H4 (cell line): ENCODE measurements around the gene C15orf39. TPM values are rescaled to one million over a fixed set of nuclear protein-coding genes. Genes with fewer than 3 reads are reported as not detected.

ENCODE experiments used
- DNase-seq: peaks from one replicate; pipeline ENCODE4 v3.0.0-alpha.2; 2015; ENCODE audit warnings: low spot score
- total RNA-seq: library from RNA; depleted of rRNA; stranded (reverse); fragments of >200 nt; shearing (Covaris generic); gene quantifications from 2 replicates; pipeline ENCODE4 v1.2.3, GENCODE V29; 2014

C15orf39 gene
- total RNA-seq, 1 experiment from 2014 or later: 10.8 TPM

DNA sequence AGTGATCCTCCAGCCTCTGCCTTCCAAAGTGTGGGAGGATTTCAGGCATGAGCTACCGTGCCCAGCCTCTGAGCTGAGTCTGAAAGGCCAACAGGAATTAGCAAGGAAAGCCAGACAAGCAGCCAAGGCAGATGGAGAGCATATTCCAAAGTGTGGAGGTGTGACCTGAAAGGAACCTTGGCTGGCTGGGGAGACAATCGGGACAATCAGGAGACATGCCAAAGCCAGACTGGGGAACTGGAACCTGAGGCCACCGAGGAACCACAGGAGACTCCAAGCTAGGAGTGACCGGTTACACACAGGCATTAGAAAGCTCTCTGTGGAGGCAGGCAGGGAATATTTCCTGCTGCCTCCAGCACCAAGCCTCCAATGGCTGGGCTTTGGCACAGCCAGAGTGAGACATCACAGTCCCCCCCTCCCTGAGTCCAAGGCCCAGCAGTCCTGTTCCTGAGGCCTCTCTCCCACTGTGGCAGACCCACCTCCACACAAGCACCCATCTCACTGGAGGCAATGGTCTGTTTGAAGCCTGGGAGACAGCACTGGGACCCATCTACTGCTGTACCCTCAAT is 4.5 kb upstream of the C15orf39 start:
- no peak for DNase-seq

DNA sequence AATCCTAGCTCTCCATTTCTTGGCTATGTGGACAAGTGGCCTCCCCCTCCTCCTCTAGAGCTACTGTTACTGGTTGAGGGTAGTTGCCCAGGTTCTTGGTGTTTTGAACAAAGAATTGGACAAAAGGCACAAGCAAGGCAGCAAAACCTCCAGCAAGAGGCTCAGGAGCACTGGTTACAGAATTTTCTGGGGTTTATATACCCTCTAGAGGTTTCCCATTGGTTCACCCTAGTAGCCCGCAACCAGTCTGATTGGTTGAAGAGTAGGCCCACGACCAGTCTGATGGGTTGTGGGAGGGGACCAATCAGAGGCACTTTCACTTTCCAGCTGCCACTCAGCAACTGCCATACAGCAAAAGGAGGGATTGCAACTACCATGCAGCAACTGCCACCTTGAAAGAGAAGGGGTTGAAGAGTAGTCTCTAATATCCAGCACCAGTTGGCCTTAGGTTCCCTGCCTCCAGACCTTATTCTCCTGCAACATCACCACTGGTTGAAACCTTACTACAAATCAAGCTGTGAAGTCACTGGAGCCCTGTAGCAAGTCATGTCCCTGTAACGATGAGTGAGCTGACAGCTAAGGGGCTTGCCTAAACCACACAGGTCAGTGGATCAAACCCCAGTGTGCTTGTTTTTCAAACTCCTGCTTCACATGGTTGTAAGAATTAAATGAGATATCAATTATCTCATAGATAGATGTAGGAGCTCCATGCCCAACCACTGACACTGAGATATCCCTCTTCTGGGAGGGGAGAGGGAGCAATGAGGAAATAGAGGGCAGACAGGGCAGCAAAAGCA is 2.9 kb upstream of the C15orf39 start:
- DNase-seq: peak; percentile 76

DNA sequence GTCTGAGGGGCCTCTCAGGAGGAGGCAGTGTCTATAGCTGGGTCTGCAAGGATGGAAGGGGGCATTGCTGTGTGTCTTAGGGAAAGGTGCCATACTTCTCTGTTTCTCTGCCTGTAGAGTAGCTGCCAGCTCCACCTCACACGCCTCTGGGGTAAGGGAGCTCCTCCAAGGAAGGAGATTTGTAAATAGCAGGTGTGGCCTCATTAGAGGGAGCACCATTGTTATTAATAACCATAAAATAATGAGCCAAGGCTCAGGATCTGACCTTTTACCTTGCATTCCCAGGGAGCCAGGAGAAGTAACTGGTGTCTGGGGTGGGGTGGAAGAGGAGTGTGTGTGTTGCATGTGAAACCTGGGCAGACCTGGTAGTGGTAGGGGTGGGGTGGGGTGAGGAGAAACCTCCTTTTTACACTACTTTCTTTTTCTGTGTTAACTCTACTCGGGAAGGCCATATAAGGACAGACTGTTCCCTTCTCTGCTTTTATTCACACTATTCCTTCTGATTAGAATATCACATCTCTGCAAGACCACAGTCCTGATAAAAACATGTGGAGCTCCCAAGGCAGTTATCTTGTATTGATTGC is 2.2 kb upstream of the C15orf39 start:
- DNase-seq: no peak

DNA sequence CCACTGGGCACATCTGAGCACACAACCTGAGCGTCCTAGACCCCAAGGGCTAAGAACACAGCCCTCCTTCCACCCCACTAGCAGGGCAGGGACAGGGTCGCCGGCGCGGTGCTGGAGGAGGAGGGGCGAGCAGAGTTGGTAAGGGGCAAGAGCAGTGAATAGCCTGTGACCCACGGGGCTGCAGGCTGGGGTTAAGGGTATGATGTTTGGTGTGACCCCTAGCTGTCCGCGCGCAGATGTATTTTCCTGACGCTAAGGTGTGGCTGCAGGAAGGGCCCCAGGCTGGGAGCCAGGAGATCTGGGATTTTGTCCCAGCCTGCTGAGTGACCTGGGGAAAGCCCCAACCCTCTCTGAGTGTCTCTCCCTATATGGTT is 1.3 kb upstream of the C15orf39 start:
- DNase-seq: no peak

DNA sequence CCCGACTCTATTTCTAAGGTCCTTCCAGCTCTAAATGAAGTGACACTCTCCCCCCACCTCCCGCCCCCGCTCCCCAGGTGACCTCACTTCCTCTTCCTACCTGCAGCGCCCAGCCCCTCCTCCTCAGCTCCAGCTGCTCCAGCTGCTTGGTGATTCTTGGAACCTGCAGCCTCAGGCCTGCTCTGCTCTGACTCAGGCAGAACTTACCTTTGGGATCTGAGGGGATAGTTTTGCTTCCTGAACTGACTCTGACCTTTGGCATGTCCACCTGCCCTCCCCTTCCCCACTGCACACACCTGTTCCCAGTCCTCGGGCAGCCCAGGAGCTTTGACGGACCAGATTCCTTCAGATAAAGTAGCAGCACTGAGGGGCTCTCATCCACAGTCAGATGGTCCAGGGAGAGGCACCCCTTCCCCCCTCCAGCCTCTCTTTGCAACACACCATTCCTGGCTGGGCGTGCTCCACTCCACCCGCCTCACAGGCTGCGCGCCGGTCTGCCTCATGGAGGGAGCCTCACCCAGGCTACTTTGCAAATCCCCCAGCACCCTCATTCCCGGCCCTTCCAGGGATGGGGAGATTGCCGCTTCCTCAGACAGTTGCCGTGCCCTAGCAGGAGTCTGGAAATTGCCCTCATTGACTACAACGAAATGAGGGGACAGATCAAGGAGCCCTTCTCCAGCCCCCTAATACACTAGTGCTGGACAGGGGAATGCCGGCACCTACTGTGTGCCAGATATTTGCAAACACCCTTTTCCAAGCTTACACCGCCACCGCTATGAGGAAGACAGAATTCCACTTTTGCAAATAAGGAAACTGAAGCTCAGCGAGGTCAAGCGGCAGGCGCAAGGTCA is 692 bp upstream of the C15orf39 start:
- DNase-seq: no peak

GRCh38 chr15:75202251-75203016 is 752 bp downstream of the C15orf39 start:
- peak; percentile 55 for DNase-seq

- no peak for DNase-seq
These were observed 1.6 kb downstream of the C15orf39 start for GRCh38 chr15:75203017-75203907.

GRCh38 chr15:75203908-75204263 is 2.2 kb downstream of the C15orf39 start:
- DNase-seq: no peak

GRCh38 chr15:75204340-75205063 is 2.8 kb downstream of the C15orf39 start:
- DNase-seq: peak; percentile 93

DNA sequence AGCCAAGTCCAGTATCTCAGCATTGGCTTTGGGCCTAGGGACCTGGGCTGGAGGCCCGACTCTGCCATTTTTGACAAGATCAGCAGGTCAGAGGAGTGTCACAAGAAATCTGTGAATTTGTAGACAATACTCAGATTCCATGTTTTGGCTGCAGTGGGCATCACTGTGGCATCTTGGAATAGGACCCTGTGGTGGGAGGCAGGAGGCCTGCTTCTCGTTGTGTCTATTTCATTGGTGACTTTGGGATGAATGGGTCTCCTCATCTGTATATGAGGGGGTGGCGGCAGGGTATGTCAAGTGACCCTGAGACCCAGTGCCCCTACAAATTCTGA is 3.3 kb downstream of the C15orf39 start:
- DNase-seq: no peak

GRCh38 chr15:75206006-75206405 is 4.3 kb downstream of the C15orf39 start:
- no peak for DNase-seq

DNA sequence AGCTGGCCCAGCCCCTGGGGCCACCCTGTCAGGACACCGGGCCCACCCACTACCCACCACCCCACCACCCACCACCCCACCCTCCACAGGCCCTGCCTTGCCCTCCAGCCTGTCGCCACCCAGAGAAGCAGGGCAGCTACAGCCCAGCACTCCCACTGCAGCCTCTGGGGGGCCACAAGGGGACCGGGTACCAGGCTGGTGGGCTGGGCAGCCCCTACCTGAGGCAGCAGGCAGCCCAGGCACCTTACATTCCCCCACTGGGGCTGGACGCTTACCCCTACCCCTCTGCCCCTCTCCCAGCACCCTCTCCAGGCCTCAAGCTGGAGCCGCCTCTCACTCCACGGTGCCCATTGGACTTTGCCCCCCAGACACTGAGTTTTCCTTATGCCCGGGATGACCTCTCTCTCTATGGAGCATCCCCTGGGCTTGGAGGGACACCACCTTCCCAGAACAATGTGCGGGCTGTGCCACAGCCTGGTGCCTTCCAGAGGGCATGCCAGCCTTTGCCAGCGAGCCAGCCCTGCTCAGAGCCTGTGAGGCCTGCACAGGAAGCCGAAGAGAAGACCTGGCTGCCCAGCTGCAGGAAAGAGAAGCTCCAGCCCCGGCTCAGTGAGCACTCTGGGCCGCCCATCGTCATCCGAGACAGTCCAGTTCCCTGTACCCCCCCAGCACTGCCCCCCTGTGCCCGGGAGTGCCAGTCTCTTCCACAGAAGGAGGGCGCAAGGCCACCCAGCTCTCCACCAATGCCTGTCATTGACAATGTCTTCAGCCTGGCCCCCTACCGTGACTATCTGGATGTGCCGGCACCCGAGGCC is 5.3 kb downstream of the C15orf39 start:
- DNase-seq: no peak

DNA sequence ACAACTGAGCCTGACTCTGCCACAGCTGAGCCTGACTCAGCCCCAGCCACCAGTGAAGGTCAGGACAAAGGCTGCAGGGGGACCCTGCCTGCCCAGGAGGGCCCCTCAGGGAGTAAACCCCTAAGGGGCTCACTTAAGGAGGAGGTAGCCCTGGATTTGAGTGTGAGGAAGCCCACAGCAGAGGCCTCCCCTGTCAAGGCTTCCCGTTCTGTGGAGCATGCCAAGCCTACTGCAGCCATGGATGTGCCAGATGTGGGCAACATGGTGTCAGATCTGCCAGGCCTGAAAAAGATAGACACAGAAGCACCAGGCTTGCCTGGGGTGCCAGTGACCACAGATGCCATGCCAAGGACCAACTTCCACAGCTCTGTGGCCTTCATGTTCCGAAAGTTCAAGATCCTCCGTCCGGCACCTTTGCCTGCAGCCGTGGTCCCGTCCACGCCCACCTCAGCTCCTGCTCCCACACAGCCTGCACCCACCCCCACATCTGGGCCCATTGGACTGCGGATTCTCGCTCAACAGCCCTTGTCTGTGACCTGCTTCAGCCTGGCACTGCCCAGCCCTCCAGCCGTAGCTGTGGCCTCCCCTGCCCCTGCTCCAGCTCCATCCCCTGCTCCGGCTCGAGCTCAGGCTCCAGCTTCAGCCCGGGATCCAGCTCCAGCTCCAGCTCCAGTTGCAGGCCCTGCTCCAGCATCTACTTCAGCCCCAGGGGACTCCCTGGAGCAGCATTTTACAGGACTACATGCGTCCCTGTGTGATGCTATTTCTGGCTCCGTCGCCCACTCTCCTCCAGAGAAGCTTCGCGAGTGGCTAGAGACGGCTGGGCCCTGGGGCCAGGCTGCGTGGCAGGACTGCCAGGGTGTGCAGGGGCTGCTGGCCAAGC is 6.2 kb downstream of the C15orf39 start:
- DNase-seq: no peak

DNA sequence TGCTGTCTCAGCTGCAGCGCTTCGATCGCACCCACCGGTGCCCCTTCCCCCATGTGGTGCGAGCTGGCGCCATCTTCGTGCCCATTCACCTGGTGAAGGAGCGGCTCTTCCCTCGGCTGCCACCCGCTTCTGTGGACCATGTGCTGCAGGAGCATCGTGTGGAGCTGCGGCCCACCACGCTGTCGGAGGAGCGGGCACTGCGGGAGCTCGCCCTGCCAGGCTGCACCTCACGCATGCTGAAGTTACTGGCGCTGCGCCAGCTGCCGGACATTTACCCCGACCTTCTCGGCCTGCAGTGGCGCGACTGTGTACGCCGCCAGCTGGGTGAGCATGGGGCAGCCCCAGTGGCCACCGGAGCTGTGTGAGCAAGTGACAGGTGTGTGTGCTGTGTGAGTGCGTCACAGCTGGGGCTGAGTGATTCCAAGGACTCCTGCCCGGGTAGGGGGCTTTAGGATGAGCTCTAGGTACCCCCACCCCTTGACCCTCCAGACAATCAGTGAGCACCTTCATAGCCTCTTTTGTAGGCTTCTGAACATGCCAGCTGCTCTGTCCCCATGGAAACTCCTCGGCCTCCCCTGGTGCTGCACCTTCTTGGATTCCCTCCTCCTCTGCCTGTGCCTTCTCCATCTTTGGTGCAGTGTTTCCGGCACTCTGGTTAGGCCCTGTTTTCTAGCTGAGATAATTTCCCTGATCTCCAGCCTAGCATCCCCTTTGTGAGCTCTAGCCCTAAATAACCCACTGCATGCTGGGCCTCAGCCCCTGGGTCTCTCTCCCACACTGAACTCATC is 7.0 kb downstream of the C15orf39 start:
- DNase-seq: no peak

DNA sequence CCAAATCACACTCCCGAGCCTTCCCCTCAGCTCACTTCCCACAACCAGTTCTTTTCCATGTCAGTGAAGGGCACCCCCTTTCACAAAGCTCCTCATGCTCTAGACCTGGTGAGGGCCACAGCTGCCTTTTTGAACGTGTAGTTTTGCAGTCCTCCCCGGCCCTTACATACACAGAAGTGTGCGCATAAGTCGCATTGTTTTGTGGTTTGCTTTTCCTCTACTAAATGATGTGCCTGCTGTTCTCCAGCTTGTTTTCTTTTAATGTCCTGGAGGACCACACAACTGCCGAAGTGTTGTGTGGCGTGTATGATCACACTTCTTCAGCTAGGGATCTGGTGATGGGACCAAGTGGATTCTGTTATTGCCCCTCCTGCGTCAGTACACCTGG is 7.6 kb downstream of the C15orf39 start:
- DNase-seq: no peak

DNA sequence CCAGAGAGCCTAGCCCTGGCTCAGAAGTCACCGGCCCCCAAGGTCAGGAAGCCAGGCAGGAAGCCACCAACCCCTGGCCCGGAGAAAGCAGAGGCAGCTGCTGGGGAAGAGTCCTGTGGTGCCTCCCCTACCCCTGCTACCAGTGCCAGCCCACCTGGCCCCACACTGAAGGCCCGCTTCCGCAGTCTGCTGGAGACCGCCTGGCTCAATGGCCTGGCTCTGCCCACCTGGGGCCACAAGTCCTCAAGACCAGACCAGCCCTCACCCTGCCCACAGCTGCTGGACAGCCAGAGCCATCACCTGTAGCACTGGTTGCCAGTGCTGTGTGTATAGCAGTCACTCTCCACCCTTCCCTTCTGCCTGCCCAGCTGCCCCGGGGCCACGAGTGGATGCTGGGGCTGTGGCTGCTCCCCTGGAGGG is 9.1 kb downstream of the C15orf39 start:
- DNase-seq: no peak

DNA sequence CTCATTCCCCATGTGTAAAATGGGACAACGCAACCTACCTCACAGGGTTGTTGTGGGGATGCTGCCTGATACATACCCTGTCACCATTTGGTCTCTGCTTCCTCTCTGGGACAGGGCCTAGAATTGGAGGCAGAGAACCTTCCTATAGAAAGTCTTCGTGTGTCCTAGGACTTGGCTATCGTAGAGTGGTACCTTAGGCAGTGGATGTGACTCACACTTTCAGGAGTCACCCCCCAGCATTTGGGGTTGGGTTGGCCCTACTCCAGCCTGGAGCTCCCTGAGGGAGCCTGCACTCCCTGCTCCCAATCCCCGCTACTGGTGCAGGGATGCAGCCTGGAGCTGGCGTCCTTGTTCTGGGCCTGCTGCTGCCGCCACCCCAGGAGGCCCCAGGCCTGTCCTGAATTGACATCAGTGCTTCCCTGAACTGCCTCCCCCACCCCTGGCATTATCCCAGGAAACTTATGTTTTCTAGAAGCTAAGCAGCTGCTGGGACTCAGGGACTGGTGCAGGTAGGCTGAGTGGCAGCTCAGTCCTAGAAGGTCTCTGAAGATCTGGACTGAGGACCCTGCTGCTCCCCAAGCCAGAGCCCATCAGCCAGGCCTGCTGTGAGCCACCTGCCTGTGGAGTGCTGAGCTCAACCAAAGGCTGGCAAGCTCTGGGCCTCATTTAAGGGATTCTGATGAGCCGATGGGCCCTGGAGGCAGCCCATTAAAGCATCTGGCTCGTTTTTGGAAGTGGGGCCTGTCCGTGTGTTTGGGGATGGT is 9.9 kb downstream of the C15orf39 start:
- DNase-seq: no peak
